IMR-90 (cell line): ENCODE measurements around the gene SDK1.

Source experiments
- BHLHE40 ChIP-seq: fragments of 150-350 bp; IDR thresholded peaks from 2 replicates; pipeline ENCODE4 v1.6.1; 2016; ENCODE audit warnings: mild to moderate bottlenecking, low read depth, low read length
- MAFK ChIP-seq: IDR thresholded peaks from 2 replicates; pipeline ENCODE4 v1.6.1; 2012; ENCODE audit warnings: low read depth, low read length, improper control_type of control experiment
- MXI1 ChIP-seq: IDR thresholded peaks from 2 replicates; pipeline ENCODE4 v1.6.1; 2012; ENCODE audit warnings: low read depth, mild to moderate bottlenecking, low read length, moderate library complexity, borderline replicate concordance
- POLR2A ChIP-seq: IDR thresholded peaks from 2 replicates; pipeline ENCODE4 v1.6.1; 2012; ENCODE audit warnings: mild to moderate bottlenecking, low read depth, low read length
- RAD21 ChIP-seq: IDR thresholded peaks from 2 replicates; pipeline ENCODE4 v1.6.1; 2012; ENCODE audit warnings: low read length, improper control_type of control experiment
- RCOR1 ChIP-seq: IDR thresholded peaks from 2 replicates; pipeline ENCODE4 v1.6.1; 2012; ENCODE audit warnings: mild to moderate bottlenecking, low read length, improper control_type of control experiment; ENCODE audit not compliant: insufficient replicate concordance
- RFX5 ChIP-seq: IDR thresholded peaks from 2 replicates; pipeline ENCODE4 v1.8.0; 2012; ENCODE audit warnings: low read depth, mild to moderate bottlenecking, low read length, moderate library complexity
- USF2 ChIP-seq: fragments of 150-350 bp; IDR thresholded peaks from 2 replicates; pipeline ENCODE4 v1.6.1; 2017; ENCODE audit warnings: mild to moderate bottlenecking, antibody characterized with exemption, low read length, low read depth
- TF ChIP-seq, protein P1 (sequence below): conservative IDR thresholded peaks from 2 replicates; pipeline ENCODE4 v1.5.1; 2012; ENCODE audit warnings: mild to moderate bottlenecking, low read depth, low read length, improper control_type of control experiment

DNA sequence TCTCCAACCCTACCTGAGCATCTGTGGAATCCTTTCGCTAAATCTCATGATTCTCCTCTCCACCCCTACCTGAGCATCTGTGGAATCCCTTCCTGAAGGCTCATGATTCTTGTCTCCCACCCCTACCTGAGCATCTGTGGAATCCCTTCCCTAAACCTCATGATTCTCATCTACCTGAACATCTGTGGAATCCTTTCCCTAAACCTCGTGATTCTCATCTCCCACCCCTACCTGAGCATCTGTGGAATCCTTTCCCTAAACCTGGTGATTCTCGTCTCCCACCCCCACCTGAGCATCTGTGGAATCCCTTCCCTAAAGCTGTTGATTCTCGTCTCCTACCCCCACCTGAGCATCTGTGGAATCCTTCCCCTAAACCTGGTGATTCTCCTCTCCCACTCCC lies 342.0 kb downstream of the SDK1 start:
- no peak for TF ChIP-seq RFX5
- TF ChIP-seq, protein P1, sequence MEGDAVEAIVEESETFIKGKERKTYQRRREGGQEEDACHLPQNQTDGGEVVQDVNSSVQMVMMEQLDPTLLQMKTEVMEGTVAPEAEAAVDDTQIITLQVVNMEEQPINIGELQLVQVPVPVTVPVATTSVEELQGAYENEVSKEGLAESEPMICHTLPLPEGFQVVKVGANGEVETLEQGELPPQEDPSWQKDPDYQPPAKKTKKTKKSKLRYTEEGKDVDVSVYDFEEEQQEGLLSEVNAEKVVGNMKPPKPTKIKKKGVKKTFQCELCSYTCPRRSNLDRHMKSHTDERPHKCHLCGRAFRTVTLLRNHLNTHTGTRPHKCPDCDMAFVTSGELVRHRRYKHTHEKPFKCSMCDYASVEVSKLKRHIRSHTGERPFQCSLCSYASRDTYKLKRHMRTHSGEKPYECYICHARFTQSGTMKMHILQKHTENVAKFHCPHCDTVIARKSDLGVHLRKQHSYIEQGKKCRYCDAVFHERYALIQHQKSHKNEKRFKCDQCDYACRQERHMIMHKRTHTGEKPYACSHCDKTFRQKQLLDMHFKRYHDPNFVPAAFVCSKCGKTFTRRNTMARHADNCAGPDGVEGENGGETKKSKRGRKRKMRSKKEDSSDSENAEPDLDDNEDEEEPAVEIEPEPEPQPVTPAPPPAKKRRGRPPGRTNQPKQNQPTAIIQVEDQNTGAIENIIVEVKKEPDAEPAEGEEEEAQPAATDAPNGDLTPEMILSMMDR: no peak
- no peak for TF ChIP-seq POLR2A
- no peak for TF ChIP-seq USF2
- no peak for TF ChIP-seq MAFK
- no peak for TF ChIP-seq RCOR1
- TF ChIP-seq RAD21: no peak
- no peak for TF ChIP-seq MXI1
- no peak for TF ChIP-seq BHLHE40
